IgD-negative memory B cell (primary cell): Measurements from ENCODE around the gene GGT1. TPM values are rescaled to one million over a fixed set of nuclear protein-coding genes. Genes with fewer than 3 reads are reported as not detected.

Experiments
- H3K27ac Mint-ChIP-seq, 3 donors: one replicate each; pipeline ENCODE4 v1.8.0; 2020 to 2022; ENCODE audit warnings: mild to moderate bottlenecking in 3 of 3, mixed read lengths in 3 of 3, moderate library complexity in 1 of 3
- H3K27me3 Mint-ChIP-seq: one replicate; pipeline ENCODE4 v1.8.0; 2021; ENCODE audit warnings: mixed read lengths
- H3K36me3 Mint-ChIP-seq: one replicate; pipeline ENCODE4 v1.8.0; 2020; ENCODE audit warnings: mild to moderate bottlenecking, mixed read lengths
- H3K4me1 Mint-ChIP-seq, 3 donors: one replicate each; pipeline ENCODE4 v1.8.0; 2020 to 2022; ENCODE audit warnings: mixed read lengths in 3 of 3, mild to moderate bottlenecking in 1 of 3
- H3K4me3 Mint-ChIP-seq, 4 donors: one replicate each; pipeline ENCODE4 v1.8.0; 2020 to 2022; ENCODE audit warnings: mild to moderate bottlenecking in 4 of 4, mixed read lengths in 4 of 4, moderate library complexity in 3 of 4
- H3K9me3 Mint-ChIP-seq, 3 donors: one replicate each; pipeline ENCODE4 v1.8.0; 2020 to 2021; ENCODE audit warnings: mixed read lengths in 3 of 3, mild to moderate bottlenecking in 1 of 3
- polyA plus RNA-seq: library from polyadenylated mRNA; unstranded; fragments of 300-500 nt; fragmentation: Illumina TruSeq; gene quantifications from one replicate; pipeline ENCODE4 v1.2.3, GENCODE V29; 2021

The GGT1 gene
- polyA plus RNA-seq, 1 donor from 2014 or later, result 10.8 TPM

DNA sequence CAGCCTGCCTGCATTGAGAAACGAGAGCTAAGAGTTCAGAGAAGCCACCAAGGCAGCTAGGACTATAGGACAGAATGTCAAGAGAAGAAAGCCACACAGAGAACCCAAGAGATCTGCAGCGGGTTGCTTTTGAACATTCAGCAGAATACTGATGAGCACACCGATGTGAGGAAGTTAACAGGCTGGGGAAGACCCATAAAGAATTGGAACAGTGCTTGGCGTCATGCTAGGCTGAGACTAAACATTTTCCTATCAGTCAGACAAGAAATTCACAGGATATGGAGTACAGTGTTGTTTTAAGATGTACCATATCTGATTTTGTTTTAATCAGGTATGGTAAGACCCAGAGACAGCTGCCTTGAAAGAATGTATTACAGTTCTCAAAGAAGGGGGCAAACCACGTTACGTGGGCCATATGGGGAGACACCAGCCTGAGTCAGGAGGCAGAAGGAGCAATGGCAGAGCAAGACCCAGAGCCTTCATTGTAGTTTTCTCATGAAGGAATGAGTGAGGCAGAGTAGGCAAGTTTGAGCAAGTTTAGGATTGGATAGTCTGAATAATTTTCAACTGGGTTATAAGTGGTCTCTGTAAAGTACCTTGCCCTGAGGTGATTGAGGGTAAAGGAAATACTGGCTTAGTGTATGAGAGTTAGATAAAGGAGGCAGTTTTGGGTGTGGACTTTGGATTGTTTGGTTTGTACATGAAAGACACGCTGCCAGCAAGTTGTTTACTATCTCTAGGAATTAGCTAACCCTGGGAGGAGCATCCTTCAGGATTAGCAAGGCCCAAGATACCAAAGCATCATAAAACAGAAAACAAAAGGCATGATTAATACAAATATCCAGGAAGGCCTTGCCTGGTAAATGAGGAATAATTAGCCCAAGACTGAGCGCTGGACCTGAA lies 24.4 kb upstream of the GGT1 start:
- H3K4me1 Mint-ChIP-seq, result peaks cover 0 to 3% (median 0%) of the 10 kb centered on the region in 3 donors
- no peaks in the 10 kb centered on the region for H3K9me3 Mint-ChIP-seq
- H3K27me3 Mint-ChIP-seq, result no peaks in the 10 kb centered on the region
- H3K27ac Mint-ChIP-seq, result peak overlapping the region in 1 of 3 donors; percentile 8
- peaks cover 2% of the 10 kb centered on the region for H3K36me3 Mint-ChIP-seq
- H3K4me3 Mint-ChIP-seq, result no peak overlapping the region

GRCh38 chr22:24579258-24579601 lies 23.8 kb upstream of the GGT1 start:
- Mint-ChIP-seq H3K27ac (no peak overlapping the region), H3K4me1 (peaks cover 0 to 2% (median 0%) of the 10 kb centered on the region in 3 donors), H3K4me3 (no peak overlapping the region), H3K27me3 (no peaks in the 10 kb centered on the region), H3K36me3 (no peaks in the 10 kb centered on the region), H3K9me3 (no peaks in the 10 kb centered on the region)

DNA sequence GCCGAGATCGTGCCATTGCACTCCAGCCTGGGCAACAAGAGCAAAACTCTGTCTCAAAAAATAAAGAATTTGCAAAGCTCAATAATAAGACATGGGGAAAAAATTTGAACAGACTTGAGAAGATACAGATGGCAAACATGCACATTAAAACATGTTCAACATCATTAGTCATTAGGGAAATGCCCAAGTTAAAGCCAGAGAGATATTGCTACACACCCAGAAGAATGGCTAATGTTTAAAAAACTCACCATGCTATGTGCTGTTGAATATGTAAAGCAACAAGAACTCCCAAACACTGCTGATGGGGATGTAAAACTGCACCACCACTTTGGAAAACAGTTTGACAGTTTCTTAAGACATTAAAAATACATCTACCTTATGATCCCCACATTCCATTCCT lies 22.7 kb upstream of the GGT1 start:
- H3K4me3 Mint-ChIP-seq, result no peak overlapping the region
- no peak overlapping the region for H3K27ac Mint-ChIP-seq
- H3K9me3 Mint-ChIP-seq, result no peaks in the 10 kb centered on the region
- H3K36me3 Mint-ChIP-seq, result no peaks in the 10 kb centered on the region
- no peaks in the 10 kb centered on the region for H3K27me3 Mint-ChIP-seq
- H3K4me1 Mint-ChIP-seq, result peaks cover 0 to 1% (median 0%) of the 10 kb centered on the region in 3 donors

DNA sequence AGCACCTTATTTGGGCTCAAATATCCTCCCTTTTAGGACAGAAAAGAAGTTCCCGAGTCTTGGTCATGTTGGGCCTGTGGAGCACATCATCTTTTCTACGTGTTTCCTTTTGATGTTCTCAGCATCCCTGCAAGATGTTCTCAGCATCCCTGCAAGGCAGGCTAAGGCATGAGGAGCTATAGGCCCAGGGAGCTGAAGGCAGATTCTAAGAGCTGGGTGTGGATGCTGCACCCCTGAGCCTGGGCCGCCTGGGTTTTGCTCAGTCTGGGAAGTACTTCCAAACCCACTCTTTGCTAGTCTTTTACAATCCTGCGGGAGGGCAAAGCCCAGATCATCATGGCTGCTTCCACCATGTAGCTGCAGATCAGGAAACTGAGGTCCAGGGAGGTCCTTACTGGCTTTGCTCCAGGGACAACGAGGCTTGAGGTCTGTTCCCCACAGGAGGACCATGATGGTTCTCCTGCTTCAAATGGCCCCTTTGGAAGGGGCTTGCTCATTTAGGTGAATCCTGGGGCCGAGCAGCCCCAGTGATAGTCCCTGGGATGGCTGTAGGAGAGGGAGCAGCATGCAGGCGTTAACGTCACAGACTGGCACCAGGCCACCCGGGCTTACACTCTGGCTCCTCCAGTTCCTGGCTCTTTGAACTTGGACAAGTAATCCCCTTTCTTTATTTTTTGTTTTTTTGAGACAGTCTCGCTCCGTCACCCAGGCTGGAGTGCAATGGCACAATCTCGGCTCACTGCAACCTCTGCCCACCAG lies 20.8 kb upstream of the GGT1 start:
- H3K9me3 Mint-ChIP-seq, result no peaks in the 10 kb centered on the region
- no peaks in the 10 kb centered on the region for H3K27me3 Mint-ChIP-seq
- no peak overlapping the region for H3K4me3 Mint-ChIP-seq
- H3K4me1 Mint-ChIP-seq, result peaks cover 0 to 1% (median 0%) of the 10 kb centered on the region in 3 donors
- no peak overlapping the region for H3K27ac Mint-ChIP-seq
- H3K36me3 Mint-ChIP-seq, result peaks cover 1% of the 10 kb centered on the region

DNA sequence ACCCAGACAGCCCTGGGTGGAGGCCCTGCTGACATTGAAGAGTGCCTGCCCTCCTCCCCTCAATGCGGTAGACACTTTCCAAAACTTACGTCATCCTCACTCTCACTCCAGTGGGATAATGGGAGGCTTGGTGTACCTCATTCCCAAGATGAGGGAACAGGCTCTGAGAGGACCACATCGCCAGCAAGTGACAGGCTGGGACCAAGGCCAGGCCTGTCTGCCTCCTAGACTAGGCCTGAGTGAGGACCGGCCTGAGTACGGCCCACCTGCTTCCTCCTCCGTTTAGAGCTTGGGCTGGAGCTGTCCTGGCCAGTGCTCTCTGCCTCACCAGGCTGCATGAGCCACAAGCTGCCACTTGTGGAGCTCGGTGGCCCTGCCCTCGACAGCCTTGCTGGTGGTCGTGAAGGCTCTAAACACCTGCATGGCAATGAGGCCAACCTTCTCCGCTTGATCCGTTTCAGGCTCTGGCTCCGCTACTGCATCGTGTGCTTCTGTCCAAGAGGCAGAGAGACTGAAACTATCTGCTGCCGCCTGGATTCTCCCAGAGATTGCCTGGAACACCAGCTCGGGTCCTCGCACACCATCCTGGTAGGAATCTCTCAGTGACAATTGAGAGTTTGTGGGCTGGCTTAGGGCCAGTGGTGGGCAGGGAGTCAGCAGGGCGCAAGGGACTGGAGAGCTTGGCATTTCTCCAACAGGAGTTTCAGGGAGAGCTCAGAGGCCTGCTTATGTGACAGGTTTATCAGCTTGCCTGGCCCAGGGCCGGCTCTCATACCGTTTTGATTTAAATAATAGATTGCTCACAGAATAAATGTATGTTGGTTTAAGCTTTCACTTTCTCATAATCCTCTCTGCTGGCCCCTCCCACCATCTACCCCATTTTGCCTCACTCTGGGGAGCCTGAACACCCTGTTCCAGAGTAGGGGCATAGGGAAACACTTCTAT lies 19.5 kb upstream of the GGT1 start:
- H3K27ac Mint-ChIP-seq, result no peak overlapping the region
- H3K27me3 Mint-ChIP-seq, result no peaks in the 10 kb centered on the region
- H3K9me3 Mint-ChIP-seq, result no peaks in the 10 kb centered on the region
- no peaks in the 10 kb centered on the region for H3K4me1 Mint-ChIP-seq
- H3K4me3 Mint-ChIP-seq, result peak overlapping the region in 1 of 4 donors; percentile 44
- H3K36me3 Mint-ChIP-seq, result peaks cover 1% of the 10 kb centered on the region

- peaks cover 1% of the 10 kb centered on the region for H3K36me3 Mint-ChIP-seq
- H3K4me1 Mint-ChIP-seq, result no peaks in the 10 kb centered on the region
- peak overlapping the region in 1 of 4 donors; percentile 44 for H3K4me3 Mint-ChIP-seq
- H3K27ac Mint-ChIP-seq, result peak overlapping the region in 1 of 3 donors; percentile 43
- no peaks in the 10 kb centered on the region for H3K9me3 Mint-ChIP-seq
- no peaks in the 10 kb centered on the region for H3K27me3 Mint-ChIP-seq
Measured at GRCh38 chr22:24584166-24584790, 18.7 kb upstream of the GGT1 start.

DNA sequence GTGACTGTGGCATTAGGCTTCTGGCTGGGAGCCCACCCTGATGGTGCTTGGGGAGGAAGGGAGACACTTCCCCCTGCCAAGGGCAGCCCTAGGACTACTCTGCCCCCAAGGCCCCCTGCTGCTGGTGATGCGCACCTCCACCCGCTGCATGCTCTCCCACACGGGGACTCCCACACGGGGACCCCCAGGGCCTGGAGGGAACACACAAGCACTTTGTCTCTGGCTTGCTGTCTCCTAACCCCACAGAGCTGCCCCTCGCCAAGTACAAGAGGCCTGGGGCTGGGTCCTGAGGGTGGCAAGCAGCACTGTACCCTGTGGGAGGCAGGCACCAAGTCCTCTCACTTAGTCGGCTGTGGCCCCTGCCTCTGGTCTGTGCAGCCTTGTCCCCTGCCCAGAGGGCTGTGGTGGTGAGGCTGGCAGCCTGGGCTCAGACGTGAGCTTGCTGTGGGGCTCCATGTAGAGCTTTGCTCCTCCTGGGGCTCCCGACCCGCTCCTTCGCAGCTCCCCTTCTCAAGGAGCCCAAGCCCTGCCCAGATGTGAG lies 18.1 kb upstream of the GGT1 start:
- Mint-ChIP-seq H3K27me3 (no peaks in the 10 kb centered on the region), H3K4me3 (no peak overlapping the region), H3K36me3 (peaks cover 1% of the 10 kb centered on the region), H3K4me1 (no peaks in the 10 kb centered on the region), H3K27ac (no peak overlapping the region), H3K9me3 (no peaks in the 10 kb centered on the region)

GRCh38 chr22:24585461-24585860 lies 17.5 kb upstream of the GGT1 start:
- Mint-ChIP-seq H3K4me1 (no peaks in the 10 kb centered on the region), H3K27ac (no peak overlapping the region), H3K36me3 (peaks cover 1% of the 10 kb centered on the region), H3K27me3 (no peaks in the 10 kb centered on the region), H3K9me3 (no peaks in the 10 kb centered on the region), H3K4me3 (no peak overlapping the region)

GRCh38 chr22:24585927-24586546 lies 17.0 kb upstream of the GGT1 start:
- H3K4me3 Mint-ChIP-seq, result no peak overlapping the region
- no peak overlapping the region for H3K27ac Mint-ChIP-seq
- H3K27me3 Mint-ChIP-seq, result no peaks in the 10 kb centered on the region
- H3K9me3 Mint-ChIP-seq, result no peaks in the 10 kb centered on the region
- peaks cover 1% of the 10 kb centered on the region for H3K36me3 Mint-ChIP-seq
- no peaks in the 10 kb centered on the region for H3K4me1 Mint-ChIP-seq

DNA sequence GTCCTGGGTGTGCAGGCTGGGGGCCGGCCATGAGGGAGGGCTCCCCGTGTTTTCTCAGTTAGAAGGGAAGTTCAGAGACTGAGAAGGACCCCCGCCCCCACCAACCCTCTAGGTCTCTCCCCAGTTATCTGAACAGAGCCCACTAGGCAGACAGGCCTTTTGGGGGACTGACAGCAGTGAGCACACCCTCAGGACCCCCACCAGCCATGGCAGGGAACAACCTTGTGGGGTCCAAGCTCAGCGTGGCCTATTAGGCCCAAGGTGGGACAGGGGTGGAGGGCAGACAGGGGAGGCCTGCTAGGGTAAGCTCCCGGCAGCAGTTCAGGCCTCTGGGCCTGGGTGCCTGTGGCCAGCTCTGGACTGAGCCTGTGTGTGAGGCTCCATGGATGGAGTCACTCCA lies 15.7 kb upstream of the GGT1 start:
- peaks cover 1% of the 10 kb centered on the region for H3K36me3 Mint-ChIP-seq
- H3K4me1 Mint-ChIP-seq, result peaks cover 0 to 1% (median under 1%) of the 10 kb centered on the region in 3 donors
- H3K27ac Mint-ChIP-seq, result no peak overlapping the region

GRCh38 chr22:24587948-24588347 lies 15.0 kb upstream of the GGT1 start:
- Mint-ChIP-seq H3K4me3 (no peak overlapping the region), H3K27ac (no peak overlapping the region), H3K36me3 (peaks cover 1% of the 10 kb centered on the region), H3K27me3 (no peaks in the 10 kb centered on the region), H3K9me3 (no peaks in the 10 kb centered on the region), H3K4me1 (peaks cover 0 to 3% (median 2%) of the 10 kb centered on the region in 3 donors)

More for the DNA sequence above, 15.7 kb upstream of the GGT1 start:
- no peaks in the 10 kb centered on the region for H3K27me3 Mint-ChIP-seq
- H3K9me3 Mint-ChIP-seq, result no peaks in the 10 kb centered on the region
- H3K4me3 Mint-ChIP-seq, result no peak overlapping the region

DNA sequence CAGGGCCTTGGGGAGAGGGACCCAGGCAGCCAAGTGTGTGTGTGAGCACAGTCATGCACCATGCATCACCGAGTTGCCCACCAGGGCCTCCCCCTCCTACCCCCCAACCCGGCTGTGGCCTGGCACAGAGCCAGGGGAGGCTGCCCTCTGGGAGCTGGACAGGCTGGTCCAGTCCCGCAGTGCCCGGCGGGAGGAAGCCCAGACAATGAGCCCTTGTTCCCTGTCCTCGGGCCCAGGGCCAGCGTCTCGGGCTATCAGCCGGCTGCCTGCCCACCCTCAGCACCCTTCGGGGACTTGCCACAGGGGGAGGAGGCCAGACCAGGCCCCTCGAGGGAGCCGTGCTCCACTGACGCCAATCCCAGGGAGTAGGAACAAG lies 14.6 kb upstream of the GGT1 start:
- peaks cover 0 to 3% (median 2%) of the 10 kb centered on the region in 3 donors for H3K4me1 Mint-ChIP-seq
- H3K27me3 Mint-ChIP-seq, result no peaks in the 10 kb centered on the region
- H3K27ac Mint-ChIP-seq, result no peak overlapping the region
- peaks cover 1% of the 10 kb centered on the region for H3K36me3 Mint-ChIP-seq
- no peaks in the 10 kb centered on the region for H3K9me3 Mint-ChIP-seq
- no peak overlapping the region for H3K4me3 Mint-ChIP-seq

DNA sequence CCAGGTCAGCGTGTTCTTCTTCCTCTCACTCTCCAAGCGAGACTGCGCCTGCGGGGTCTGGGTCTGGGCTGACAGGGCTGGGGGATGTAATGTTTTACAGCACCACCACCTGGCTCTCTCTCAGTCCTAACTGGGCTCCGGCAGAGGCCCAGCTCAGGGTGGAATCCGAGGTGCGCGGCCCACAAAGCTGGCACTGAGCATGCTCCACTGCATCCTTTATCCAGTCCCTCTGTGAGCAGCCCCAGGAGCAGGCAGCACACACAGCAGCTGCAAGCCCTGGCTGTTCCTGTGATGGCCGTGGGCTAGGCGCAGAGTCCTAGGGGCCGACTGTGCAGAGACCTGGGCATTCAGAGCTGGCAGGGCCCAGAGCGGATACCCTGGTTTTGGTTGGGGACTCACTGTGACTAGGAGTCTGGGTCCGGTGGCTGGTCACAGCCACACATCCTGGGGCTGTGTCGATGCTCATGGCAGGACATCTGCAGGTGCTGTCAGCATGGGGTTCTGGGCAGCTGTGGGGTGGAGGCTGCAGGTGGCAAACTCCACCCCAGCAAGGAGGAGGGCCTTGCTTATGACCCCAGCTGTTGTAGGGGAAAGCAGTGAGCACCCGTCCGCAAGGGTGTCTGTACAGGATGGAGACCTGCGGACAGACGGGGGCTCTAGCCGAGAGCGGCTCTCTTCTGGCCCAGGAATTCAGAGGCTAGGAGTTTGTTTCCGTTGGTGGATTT lies 14.1 kb upstream of the GGT1 start:
- H3K27ac Mint-ChIP-seq, result no peak overlapping the region
- H3K27me3 Mint-ChIP-seq, result no peaks in the 10 kb centered on the region
- no peaks in the 10 kb centered on the region for H3K9me3 Mint-ChIP-seq
- H3K36me3 Mint-ChIP-seq, result peaks cover 1% of the 10 kb centered on the region
- H3K4me1 Mint-ChIP-seq, result peaks cover 0 to 3% (median 2%) of the 10 kb centered on the region in 3 donors
- H3K4me3 Mint-ChIP-seq, result no peak overlapping the region
